Measurements from ENCODE around the gene FEM1C. TPM values are rescaled to one million over a fixed set of nuclear protein-coding genes. Genes with fewer than 3 reads are reported as not detected.

Gene FEM1C
- total RNA-seq, 4 donors from 2014 or later = 41.3 to 71.0 (median 51.5) TPM

DNA sequence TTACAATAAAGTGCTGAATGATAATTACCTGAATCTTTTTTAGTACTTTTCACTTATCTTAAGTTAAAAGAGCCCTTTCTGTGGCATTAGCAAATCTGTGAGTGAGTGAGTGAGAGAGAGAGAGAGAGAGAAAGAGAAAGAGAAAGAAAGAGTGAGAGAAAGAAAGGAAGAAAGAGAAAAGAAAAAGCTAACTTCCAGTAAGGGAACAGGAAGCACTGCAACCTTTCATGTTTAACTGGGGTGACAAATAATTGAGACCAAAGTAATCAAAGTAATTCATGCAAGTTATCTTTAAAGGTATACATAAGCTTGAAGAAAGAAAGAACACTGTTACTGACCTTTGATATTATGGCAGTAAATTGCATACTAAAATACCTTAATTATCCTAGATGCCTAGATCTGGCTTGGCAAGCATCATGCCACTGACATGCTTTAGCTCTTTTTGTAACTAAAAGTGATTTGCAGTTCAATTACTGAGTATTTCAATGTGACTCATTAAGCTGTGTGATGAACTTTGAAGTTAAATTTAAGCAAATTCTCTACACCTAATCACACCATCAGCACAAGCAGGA lies 21.7 kb downstream of the FEM1C start:
- H3K9me3 ChIP-seq = no peaks in the 10 kb centered on the region
- intact Hi-C loops (cut with DNase I) = no loop called here
- no peak for TF ChIP-seq EP300 (IDR thresholded peaks at IDR 0.05)
- no peak for TF ChIP-seq POLR2A (IDR thresholded peaks at IDR 0.05; ENCODE audit: low read depth)
- TF ChIP-seq, protein P1, sequence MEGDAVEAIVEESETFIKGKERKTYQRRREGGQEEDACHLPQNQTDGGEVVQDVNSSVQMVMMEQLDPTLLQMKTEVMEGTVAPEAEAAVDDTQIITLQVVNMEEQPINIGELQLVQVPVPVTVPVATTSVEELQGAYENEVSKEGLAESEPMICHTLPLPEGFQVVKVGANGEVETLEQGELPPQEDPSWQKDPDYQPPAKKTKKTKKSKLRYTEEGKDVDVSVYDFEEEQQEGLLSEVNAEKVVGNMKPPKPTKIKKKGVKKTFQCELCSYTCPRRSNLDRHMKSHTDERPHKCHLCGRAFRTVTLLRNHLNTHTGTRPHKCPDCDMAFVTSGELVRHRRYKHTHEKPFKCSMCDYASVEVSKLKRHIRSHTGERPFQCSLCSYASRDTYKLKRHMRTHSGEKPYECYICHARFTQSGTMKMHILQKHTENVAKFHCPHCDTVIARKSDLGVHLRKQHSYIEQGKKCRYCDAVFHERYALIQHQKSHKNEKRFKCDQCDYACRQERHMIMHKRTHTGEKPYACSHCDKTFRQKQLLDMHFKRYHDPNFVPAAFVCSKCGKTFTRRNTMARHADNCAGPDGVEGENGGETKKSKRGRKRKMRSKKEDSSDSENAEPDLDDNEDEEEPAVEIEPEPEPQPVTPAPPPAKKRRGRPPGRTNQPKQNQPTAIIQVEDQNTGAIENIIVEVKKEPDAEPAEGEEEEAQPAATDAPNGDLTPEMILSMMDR (IDR thresholded peaks at IDR 0.05) = no peak
- no peak for TF ChIP-seq POLR2AphosphoS5 (IDR thresholded peaks at IDR 0.05)
- peaks cover 19 to 59% (median 52%) of the 10 kb centered on the region in 4 donors for H3K4me1 ChIP-seq
- H3K27ac ChIP-seq (replicated peaks in 1 of 4) = no peak overlapping the region
- DNase-seq (ENCODE audit: extremely low spot score) = no peak
- no peak overlapping the region for H3K4me3 ChIP-seq
- no peaks in the 10 kb centered on the region for H3K27me3 ChIP-seq
- H3K36me3 ChIP-seq = peaks cover 19 to 37% (median 26%) of the 10 kb centered on the region in 4 donors

DNA sequence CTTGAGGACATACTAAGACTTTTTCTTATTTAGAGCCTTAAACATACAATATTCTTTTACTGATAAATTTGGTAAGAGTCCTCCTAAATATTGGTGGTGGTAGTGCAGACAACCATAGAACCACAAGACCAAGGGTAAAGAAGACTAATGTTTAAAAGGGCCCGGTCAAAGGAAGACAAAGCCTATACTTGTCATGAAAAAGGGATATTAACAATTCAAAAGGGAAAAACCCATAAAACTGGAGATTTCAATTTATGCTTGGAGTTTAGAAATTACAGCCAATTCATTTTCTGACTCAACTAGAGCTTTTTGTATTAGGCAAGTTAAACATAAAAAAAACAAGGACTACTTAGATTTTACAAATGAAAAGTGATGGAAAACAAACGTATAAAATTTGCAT lies 24.4 kb downstream of the FEM1C start:
- Histone ChIP-seq H3K4me3 (no peak overlapping the region), H3K4me1 (peaks cover 7 to 31% (median 24%) of the 10 kb centered on the region in 4 donors), H3K27me3 (no peaks in the 10 kb centered on the region), H3K27ac (replicated peaks in 1 of 4) (no peak overlapping the region), H3K9me3 (no peaks in the 10 kb centered on the region), H3K36me3 (peaks cover 16 to 34% (median 22%) of the 10 kb centered on the region in 4 donors)
- intact Hi-C loops (cut with DNase I) = no loop called here
- DNase-seq (ENCODE audit: extremely low spot score) = no peak
- WGBS = 86% methylated on average over 2 of the region's 2 CpGs
- no peak for TF ChIP-seq EP300 (IDR thresholded peaks at IDR 0.05)
- TF ChIP-seq, protein P1 (IDR thresholded peaks at IDR 0.05) = no peak
- TF ChIP-seq POLR2AphosphoS5 (IDR thresholded peaks at IDR 0.05) = no peak
- no peak for TF ChIP-seq POLR2A (IDR thresholded peaks at IDR 0.05; ENCODE audit: low read depth)

DNA sequence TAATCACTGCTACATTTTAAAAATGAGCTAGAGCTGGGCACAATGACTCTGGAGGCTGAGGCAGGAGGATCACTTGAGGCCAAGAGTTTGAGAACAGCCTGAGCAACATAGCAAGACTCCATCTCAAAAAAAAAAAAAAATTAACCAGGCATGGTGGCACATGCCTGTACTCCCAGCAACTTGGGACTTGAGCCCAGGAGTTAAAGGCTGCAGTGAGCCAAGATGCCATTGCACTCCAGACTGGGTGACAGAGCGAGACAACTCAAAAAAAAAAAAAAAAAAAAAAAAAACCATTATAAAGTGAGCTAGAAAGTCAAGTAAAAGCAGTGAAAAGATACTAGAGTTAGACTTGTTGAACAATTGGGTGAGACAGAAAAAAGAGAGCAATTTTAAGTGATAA lies 28.2 kb downstream of the FEM1C start:
- no peaks in the 10 kb centered on the region for H3K4me1 ChIP-seq
- TF ChIP-seq, protein P1 (IDR thresholded peaks at IDR 0.05) = no peak
- TF ChIP-seq EP300 (IDR thresholded peaks at IDR 0.05) (no peak), POLR2AphosphoS5 (IDR thresholded peaks at IDR 0.05) (no peak), POLR2A (IDR thresholded peaks at IDR 0.05; ENCODE audit: low read depth) (no peak)
- peaks cover 0 to 5% (median 0%) of the 10 kb centered on the region in 4 donors for H3K36me3 ChIP-seq
- no peaks in the 10 kb centered on the region for H3K9me3 ChIP-seq
- no peak overlapping the region for H3K4me3 ChIP-seq
- DNase-seq (ENCODE audit: extremely low spot score) = no peak
- intact Hi-C loops (cut with DNase I) = no loop called here
- 100% methylated on average over 1 of the region's 1 CpG for WGBS
- no peaks in the 10 kb centered on the region for H3K27me3 ChIP-seq
- no peak overlapping the region for H3K27ac ChIP-seq (replicated peaks in 1 of 4)

DNA sequence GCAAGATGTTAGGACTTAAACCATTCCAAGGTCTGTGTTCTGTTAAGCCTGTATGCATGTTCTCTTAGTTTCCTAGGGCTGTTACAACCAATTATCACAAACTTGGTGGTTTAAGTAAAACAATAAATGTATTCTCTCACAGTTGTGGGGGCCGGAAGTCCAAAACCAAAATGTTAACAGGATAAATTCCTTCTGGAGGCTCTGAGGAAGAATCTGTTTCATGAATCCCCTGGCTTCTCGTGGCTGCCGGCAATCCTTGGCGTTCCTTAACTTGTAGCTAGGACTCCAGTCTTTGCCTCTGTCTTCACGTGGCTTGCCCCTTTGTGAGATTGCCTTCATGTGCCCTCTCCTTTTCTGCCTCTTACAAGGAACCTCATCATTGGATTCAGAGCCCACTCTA lies 30.4 kb downstream of the FEM1C start:
- TF ChIP-seq EP300 (IDR thresholded peaks at IDR 0.05) (no peak), POLR2AphosphoS5 (IDR thresholded peaks at IDR 0.05) (no peak)
- whole genome bisulfite sequencing = 85% methylated on average over 5 of the region's 5 CpGs
- DNase-seq (ENCODE audit: extremely low spot score) = no peak
- Histone ChIP-seq H3K27me3 (no peaks in the 10 kb centered on the region), H3K27ac (replicated peaks in 1 of 4) (no peak overlapping the region), H3K4me3 (no peak overlapping the region), H3K36me3 (peaks cover 0 to under 1% (median 0%) of the 10 kb centered on the region in 4 donors), H3K4me1 (no peaks in the 10 kb centered on the region), H3K9me3 (no peaks in the 10 kb centered on the region)
- intact Hi-C loops (cut with DNase I) = no loop called here

DNA sequence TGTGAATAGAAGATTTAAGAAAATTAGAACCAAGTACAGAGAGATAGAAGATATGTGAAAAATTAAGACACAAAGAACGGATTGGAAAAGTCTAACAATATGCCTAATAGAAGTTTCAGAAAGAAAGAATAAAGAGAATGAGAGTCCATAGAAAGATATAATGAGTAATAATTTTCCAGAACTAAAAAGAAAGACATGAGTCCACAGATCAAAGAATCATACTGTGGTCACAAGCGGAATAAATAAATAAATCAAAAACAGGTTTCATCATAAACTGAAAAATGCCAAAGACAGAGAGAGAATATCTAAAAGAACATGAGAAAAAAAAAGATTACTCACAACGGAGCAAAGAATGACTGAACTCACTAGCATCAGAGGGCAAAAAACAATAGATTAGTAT lies 32.9 kb downstream of the FEM1C start:
- no peak for DNase-seq (ENCODE audit: extremely low spot score)
- no peaks in the 10 kb centered on the region for H3K36me3 ChIP-seq
- no peaks in the 10 kb centered on the region for H3K9me3 ChIP-seq
- 89% methylated on average over 3 of the region's 3 CpGs for WGBS
- TF ChIP-seq POLR2A (IDR thresholded peaks at IDR 0.05; ENCODE audit: low read depth) (no peak), EP300 (IDR thresholded peaks at IDR 0.05) (no peak), POLR2AphosphoS5 (IDR thresholded peaks at IDR 0.05) (no peak)
- TF ChIP-seq, protein P1 (IDR thresholded peaks at IDR 0.05) = no peak
- no peak overlapping the region for H3K4me3 ChIP-seq
- H3K27ac ChIP-seq (replicated peaks in 1 of 4) = no peak overlapping the region
- H3K27me3 ChIP-seq = no peaks in the 10 kb centered on the region
- peaks cover 0 to 14% (median 9%) of the 10 kb centered on the region in 4 donors for H3K4me1 ChIP-seq
- intact Hi-C loops (cut with DNase I) = no loop called here
